ENCODE measurements around the gene ZFYVE19. TPM values are rescaled to one million over a fixed set of nuclear protein-coding genes. Genes with fewer than 3 reads are reported as not detected.

ZFYVE19 gene
- total and polyA plus RNA-seq, 2 donors from 2014 or later = 18.7 to 37.5 TPM

DNA sequence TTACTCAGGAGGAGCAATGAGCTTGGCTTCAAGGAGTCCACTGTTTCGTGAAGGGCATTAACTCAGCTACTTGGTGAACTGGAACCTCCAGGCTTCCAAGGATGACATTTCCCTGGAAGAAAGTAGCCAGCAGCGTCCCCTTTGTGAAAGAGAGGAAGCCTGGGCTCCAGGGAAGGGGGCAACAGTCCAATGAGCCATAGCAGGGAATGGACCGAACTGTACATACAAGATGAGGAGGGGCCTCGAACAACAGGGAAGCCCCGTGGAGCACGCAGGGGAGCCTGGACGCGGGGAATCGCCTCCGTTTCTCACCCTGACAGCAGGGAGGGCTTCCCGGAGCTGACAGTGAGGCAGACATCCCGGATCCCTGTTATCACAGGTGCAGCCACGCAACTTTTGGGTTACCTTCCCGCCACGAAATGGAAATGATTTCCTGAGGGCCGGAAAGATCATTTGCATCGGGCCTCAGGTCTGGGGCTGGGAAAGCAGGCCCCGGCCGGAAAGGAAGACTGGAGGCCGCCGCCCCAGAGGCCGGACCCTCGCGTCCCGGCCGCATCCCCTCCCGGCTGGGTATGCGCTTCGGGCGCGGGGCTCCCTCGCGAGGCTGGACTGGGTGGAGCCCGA lies 36.5 kb downstream of the ZFYVE19 start:
- peak overlapping the region; percentile 26 to 73 (median 54) for H3K9ac ChIP-seq (ENCODE audit: low read length in 3 of 3)
- H3K27ac ChIP-seq (ENCODE audit: low read depth in 2 of 2, low read length in 2 of 2) = peak overlapping the region; percentile 33 to 88
- no peaks in the 10 kb centered on the region for H3K9me3 ChIP-seq (ENCODE audit: control insufficient read depth in 2 of 3, insufficient read depth in 1 of 3, low read length in 3 of 3)
- peaks cover 0 to 4% (median 0%) of the 10 kb centered on the region in 3 donors for H3K36me3 ChIP-seq (ENCODE audit: control insufficient read depth in 2 of 3, insufficient read depth in 3 of 3, low read length in 3 of 3)
- no peak for FAIRE-seq
- DNase-seq = peak in 3 of 5 donors; percentile 35 to 54 (median 53)
- no peaks in the 10 kb centered on the region for H3K27me3 ChIP-seq (ENCODE audit: control insufficient read depth, insufficient read depth, low read length)
- TF ChIP-seq, protein P1, sequence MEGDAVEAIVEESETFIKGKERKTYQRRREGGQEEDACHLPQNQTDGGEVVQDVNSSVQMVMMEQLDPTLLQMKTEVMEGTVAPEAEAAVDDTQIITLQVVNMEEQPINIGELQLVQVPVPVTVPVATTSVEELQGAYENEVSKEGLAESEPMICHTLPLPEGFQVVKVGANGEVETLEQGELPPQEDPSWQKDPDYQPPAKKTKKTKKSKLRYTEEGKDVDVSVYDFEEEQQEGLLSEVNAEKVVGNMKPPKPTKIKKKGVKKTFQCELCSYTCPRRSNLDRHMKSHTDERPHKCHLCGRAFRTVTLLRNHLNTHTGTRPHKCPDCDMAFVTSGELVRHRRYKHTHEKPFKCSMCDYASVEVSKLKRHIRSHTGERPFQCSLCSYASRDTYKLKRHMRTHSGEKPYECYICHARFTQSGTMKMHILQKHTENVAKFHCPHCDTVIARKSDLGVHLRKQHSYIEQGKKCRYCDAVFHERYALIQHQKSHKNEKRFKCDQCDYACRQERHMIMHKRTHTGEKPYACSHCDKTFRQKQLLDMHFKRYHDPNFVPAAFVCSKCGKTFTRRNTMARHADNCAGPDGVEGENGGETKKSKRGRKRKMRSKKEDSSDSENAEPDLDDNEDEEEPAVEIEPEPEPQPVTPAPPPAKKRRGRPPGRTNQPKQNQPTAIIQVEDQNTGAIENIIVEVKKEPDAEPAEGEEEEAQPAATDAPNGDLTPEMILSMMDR (IDR thresholded peaks at IDR 0.05; ENCODE audit: borderline replicate concordance, extremely low read depth, insufficient read depth) = no peak
- H3K4me3 ChIP-seq (ENCODE audit: low read length in 3 of 3) = peak overlapping the region; percentile 51 to 67 (median 61)
- H3K4me1 ChIP-seq (ENCODE audit: control insufficient read depth in 2 of 3, insufficient read depth in 2 of 3, low read depth in 1 of 3, low read length in 3 of 3) = peaks cover 2 to 32% (median 26%) of the 10 kb centered on the region in 3 donors
- intact Hi-C loops (cut with DNase I) = no loop called here

DNA sequence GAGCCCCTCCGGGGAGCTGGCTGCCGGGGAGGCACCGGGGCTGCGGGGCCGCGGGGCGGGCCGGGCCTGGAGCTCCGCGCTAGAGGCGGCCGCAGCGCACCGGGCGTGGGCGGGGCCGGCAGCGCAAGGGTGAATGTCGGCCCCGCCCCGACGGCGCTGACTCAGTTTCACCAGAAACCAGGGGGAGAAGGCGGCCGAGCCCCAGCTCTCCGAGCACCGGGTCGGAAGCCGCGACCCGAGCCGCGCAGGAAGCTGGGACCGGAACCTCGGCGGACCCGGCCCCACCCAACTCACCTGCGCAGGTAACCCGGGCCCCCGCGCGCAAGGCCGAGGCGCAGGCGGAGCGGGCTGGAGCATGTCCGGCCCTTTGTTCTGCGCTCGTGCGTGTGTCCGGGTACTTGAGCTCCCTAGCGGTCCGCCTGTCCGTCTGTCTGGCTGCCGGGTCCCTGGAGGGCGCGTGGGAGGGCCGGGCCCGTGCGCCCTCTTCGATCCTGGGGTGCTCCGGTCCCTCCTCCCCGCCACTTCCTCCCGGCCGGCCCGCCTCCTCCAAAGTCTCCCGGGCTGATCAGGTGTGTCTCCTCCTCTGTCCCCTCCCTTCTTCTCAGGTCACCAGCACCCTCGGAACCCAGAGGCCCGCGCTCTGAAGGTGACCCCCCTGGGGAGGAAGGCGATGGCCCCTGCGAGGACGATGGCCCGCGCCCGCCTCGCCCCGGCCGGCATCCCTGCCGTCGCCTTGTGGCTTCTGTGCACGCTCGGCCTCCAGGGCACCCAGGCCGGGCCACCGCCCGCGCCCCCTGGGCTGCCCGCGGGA lies 37.2 kb downstream of the ZFYVE19 start, which contains the start of gene SPINT1:
SPINT1 (plus strand) TSS at position 164 of the 811 bp plus-strand sequence; CDS start at position 671, 507 bp downstream.
- H3K36me3 ChIP-seq (ENCODE audit: control insufficient read depth in 2 of 3, insufficient read depth in 3 of 3, low read length in 3 of 3) = peaks cover 0 to 4% (median 0%) of the 10 kb centered on the region in 3 donors
- H3K27me3 ChIP-seq (ENCODE audit: control insufficient read depth, insufficient read depth, low read length) = no peaks in the 10 kb centered on the region
- intact Hi-C loops (cut with DNase I) = no loop called here
- H3K4me3 ChIP-seq (ENCODE audit: low read length in 3 of 3) = peak within 1 kb of the TSS; percentile 61 to 67 (median 65)
- H3K27ac ChIP-seq (ENCODE audit: low read depth in 2 of 2, low read length in 2 of 2) = peak within 1 kb of the TSS; percentile 73 to 88
- peak within 1 kb of the TSS; percentile 39 to 73 (median 71) for H3K9ac ChIP-seq (ENCODE audit: low read length in 3 of 3)
- H3K4me1 ChIP-seq (ENCODE audit: control insufficient read depth in 2 of 3, insufficient read depth in 2 of 3, low read depth in 1 of 3, low read length in 3 of 3) = peaks cover 2 to 32% (median 26%) of the 10 kb centered on the region in 3 donors
- peak; percentile 49 to 88 (median 69) for DNase-seq
- FAIRE-seq = no peak
- TF ChIP-seq, protein P1 (IDR thresholded peaks at IDR 0.05; ENCODE audit: borderline replicate concordance, extremely low read depth, insufficient read depth) = no peak
- H3K9me3 ChIP-seq (ENCODE audit: control insufficient read depth in 2 of 3, insufficient read depth in 1 of 3, low read length in 3 of 3) = no peaks in the 10 kb centered on the region

DNA sequence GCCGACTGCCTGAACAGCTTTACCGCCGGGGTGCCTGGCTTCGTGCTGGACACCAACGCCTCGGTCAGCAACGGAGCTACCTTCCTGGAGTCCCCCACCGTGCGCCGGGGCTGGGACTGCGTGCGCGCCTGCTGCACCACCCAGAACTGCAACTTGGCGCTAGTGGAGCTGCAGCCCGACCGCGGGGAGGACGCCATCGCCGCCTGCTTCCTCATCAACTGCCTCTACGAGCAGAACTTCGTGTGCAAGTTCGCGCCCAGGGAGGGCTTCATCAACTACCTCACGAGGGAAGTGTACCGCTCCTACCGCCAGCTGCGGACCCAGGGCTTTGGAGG lies 37.8 kb downstream of the ZFYVE19 start:
- H3K4me3 ChIP-seq (ENCODE audit: low read length in 3 of 3) = peak overlapping the region; percentile 54 to 67 (median 65)
- no peaks in the 10 kb centered on the region for H3K9me3 ChIP-seq (ENCODE audit: control insufficient read depth in 2 of 3, insufficient read depth in 1 of 3, low read length in 3 of 3)
- no peaks in the 10 kb centered on the region for H3K27me3 ChIP-seq (ENCODE audit: control insufficient read depth, insufficient read depth, low read length)
- H3K4me1 ChIP-seq (ENCODE audit: control insufficient read depth in 2 of 3, insufficient read depth in 2 of 3, low read depth in 1 of 3, low read length in 3 of 3) = peaks cover 2 to 32% (median 26%) of the 10 kb centered on the region in 3 donors
- peak overlapping the region; percentile 73 to 88 for H3K27ac ChIP-seq (ENCODE audit: low read depth in 2 of 2, low read length in 2 of 2)
- TF ChIP-seq, protein P1 (IDR thresholded peaks at IDR 0.05; ENCODE audit: borderline replicate concordance, extremely low read depth, insufficient read depth) = no peak
- DNase-seq = peak in 3 of 5 donors; percentile 47 to 86 (median 60)
- intact Hi-C loops (cut with DNase I) = no loop called here
- peaks cover 0 to 4% (median 0%) of the 10 kb centered on the region in 3 donors for H3K36me3 ChIP-seq (ENCODE audit: control insufficient read depth in 2 of 3, insufficient read depth in 3 of 3, low read length in 3 of 3)
- FAIRE-seq = no peak
- H3K9ac ChIP-seq (ENCODE audit: low read length in 3 of 3) = peak overlapping the region; percentile 39 to 73 (median 71)

Data from kidney (tissue), 14 donors.